Measurements from ENCODE around the gene MCTP1.

DNA sequence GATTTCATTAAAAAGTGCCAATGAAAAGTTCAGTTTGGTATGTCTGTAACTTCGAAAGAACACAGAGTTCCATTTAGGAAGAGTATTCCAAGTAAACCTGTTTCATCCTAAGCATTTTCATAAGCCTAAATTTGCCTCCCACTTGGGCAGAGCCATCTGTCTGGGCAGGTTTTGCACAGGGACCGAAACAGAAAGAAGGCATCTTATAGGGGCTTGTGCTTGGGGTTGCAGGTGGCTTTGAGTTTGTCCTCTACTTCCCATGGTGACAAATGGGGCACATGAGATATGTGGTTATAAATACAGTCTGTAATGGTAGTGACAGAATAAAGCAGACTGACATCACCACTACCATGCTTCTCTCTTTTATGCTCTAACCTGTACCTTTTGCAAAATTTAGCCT lies 63.7 kb downstream of the MCTP1 start:
- no peak for TF ChIP-seq CTCF (conservative IDR thresholded peaks at IDR 0.05; ENCODE audit: low read length)
- no peak for TF ChIP-seq EZH2phosphoT487 (IDR thresholded peaks at IDR 0.05; ENCODE audit: borderline replicate concordance)
